C4-2B (cell line): ENCODE measurements around the gene EXOC6B.

Source experiments
- ZFX ChIP-seq: fragments of 450-650 bp; IDR thresholded peaks from 2 replicates; pipeline ENCODE4 v1.6.1; 2017
- TF ChIP-seq, protein P1 (sequence below): fragments of 450-650 bp; conservative IDR thresholded peaks from 2 replicates; pipeline ENCODE4 v1.5.1; 2017; ENCODE audit warnings: mild to moderate bottlenecking

DNA sequence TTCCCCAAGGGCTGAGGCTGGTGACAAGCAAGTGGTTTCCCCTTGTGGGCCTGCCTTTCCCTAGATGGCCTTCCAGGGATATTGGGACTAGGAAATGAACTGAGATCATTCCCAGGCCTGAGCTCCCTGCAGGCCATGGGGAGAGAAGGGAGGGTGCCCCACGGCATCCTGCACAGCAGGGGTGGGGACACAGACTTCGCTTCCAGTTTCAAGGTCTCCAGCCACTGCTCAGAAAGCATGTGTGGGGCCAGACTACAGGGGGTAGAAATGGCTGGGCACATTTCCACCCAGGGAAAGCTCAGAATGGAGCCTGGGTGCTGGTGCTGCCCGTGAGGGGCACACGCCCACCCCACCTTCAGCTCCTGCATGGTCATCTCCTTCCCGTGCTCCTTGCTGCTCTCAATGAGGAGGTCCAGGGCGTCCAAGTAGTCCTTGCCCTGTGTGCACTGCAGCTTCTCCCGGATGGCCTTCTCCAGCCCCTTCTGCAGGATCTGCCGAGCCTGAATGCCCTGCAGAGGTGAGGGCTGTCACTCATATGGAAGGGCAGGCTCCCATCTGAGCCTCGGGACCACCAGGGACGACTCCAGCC, 691.3 kb downstream of the EXOC6B start:
- TF ChIP-seq, protein P1, sequence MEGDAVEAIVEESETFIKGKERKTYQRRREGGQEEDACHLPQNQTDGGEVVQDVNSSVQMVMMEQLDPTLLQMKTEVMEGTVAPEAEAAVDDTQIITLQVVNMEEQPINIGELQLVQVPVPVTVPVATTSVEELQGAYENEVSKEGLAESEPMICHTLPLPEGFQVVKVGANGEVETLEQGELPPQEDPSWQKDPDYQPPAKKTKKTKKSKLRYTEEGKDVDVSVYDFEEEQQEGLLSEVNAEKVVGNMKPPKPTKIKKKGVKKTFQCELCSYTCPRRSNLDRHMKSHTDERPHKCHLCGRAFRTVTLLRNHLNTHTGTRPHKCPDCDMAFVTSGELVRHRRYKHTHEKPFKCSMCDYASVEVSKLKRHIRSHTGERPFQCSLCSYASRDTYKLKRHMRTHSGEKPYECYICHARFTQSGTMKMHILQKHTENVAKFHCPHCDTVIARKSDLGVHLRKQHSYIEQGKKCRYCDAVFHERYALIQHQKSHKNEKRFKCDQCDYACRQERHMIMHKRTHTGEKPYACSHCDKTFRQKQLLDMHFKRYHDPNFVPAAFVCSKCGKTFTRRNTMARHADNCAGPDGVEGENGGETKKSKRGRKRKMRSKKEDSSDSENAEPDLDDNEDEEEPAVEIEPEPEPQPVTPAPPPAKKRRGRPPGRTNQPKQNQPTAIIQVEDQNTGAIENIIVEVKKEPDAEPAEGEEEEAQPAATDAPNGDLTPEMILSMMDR = no peak
- TF ChIP-seq ZFX = no peak
